ENCODE measurements around the gene SLC45A1. TPM values are rescaled to one million over a fixed set of nuclear protein-coding genes. Genes with fewer than 3 reads are reported as not detected.

The SLC45A1 gene
- total RNA-seq, 2 donors from 2014 or later, result 1.8 to 2.2 TPM

DNA sequence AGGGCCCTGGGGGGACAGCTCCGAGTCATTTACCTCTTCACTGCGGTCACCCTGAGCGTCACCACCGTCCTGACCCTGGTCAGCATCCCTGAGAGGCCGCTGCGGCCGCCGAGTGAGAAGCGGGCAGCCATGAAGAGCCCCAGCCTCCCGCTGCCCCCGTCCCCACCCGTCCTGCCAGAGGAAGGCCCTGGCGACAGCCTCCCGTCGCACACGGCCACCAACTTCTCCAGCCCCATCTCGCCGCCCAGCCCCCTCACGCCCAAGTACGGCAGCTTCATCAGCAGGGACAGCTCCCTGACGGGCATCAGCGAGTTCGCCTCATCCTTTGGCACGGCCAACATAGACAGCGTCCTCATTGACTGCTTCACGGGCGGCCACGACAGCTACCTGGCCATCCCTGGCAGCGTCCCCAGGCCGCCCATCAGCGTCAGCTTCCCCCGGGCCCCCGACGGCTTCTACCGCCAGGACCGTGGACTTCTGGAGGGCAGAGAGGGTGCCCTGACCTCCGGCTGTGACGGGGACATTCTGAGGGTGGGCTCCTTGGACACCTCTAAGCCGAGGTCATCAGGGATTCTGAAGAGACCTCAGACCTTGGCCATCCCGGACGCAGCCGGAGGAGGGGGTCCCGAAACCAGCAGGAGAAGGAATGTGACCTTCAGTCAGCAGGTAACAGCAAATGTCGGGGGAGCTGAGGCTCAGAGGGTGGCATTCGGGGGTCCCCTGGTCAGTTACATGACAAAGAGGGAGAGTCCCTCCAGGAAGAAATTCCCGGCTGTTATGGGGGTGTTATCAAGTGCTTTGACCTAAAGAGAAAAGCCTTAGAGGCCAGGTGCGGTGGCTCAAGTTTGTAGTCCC, 12.6 kb downstream of the SLC45A1 start:
- ATAC-seq (peak; percentile 12 to 31), DNase-seq (no peak)
- intact Hi-C loops (cut with DNase I), result no loop called here

DNA sequence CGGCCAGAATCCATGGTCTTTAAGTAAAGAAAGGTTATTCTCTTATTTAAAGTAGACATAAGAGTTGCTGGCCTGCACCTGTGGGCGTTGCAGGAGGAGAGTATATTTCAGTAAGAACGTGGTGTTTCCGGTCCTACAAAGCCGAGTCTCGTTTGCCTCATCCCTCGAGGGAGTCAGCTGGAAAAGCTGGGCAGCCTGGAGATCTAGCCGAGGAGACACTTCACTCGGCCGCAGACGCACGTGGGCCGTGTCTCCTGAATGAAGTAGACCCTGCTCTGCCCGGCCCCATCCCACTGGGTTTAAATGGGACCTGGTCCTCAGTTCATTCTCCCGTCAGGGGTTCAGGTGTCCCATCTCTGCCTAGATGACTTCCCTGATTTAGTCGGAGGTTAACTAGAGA, 14.9 kb downstream of the SLC45A1 start:
- intact Hi-C loops (cut with DNase I), result no loop called here
- ATAC-seq, result no peak
- DNase-seq, result no peak

DNA sequence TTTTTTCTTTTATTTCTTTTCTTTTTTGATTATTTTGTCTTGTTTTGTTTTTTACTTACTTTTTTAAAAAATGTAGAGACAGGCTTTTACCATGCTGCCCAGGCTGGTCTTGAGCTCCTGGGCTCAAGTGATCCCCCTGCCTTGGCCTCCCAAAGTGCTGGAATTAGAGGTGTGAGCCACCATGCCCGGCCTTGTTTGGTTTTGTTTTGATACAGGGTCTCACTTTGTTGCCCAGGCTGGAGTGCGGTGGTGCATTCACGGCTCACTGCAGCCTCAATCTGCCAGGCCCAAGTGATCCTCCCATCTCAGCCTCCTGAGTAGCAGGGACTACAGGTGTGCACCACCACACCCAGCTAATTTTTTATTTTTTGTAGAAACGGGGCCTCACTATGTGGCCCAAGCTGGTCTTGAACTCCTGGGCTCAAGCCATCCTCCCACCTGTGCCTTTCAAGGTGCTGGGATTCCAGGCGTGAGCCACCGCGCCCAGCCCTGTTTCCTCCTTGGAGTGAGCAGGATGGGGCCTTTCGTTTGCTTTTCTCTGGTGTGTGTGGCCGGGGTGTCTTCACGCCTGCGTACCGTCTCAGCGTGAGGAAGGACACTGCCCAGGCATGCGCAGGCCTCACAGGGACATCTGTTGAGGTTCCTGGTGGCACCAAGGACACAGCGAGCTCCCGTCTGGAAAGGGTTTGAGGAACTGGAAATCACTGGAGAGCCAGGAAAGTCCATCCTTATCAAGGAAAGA, 15.5 kb downstream of the SLC45A1 start:
- DNase-seq (no peak), ATAC-seq (no peak)
- intact Hi-C loops (cut with DNase I), result no loop called here

DNA sequence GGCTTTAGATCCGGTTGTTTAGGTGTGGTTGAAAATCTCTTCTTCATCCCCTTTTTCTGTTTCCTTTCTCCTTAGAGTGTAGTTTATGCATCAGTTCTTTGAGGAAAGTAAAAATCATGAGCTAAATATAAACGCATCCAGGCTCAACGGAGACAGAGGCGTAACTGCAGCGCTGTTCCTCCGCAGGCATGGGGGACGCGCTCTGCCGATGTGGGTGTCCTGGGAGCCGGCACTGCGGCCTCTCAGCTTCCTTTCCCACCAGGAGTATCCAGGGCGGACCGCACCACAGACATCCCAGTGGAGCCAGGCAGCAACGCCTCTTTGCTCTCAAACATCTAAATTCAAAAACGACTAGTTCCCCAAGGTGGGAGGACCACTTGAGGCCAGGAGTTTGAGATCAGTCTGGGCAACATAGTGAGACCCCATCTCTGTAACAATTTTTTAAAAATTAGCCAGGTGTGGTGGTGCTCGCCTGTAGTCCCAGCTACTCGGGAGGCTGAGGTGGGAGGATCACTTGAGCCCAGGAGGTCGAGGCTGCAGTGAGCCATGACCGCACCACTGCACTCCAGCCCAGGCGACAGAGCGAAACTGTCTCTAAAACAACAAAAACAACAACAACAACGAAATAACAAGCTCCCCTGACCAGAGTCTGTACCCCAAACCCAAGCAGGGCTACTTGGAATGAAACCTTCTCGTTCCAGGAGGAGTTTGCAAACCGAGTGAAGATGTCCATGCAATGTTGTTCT, 16.4 kb downstream of the SLC45A1 start:
- ATAC-seq, result no peak
- no peak for DNase-seq
- intact Hi-C loops (cut with DNase I), result no loop called here

DNA sequence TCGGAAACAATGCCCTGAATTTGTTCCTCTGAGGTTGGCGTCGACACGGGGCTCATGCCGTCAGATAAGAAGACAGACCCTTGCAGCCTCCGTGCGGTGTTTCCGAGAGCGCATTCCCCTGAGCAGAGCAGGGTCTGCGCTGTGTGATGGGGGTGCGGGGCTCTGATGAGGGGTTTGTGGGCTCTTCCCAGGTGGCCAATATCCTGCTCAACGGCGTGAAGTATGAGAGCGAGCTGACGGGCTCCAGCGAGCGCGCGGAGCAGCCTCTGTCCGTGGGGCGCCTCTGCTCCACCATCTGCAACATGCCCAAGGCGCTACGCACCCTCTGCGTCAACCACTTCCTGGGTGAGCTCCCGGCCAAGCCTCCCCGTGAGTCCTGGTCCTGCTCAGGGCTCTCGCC, 17.3 kb downstream of the SLC45A1 start:
- no peak for DNase-seq

DNA sequence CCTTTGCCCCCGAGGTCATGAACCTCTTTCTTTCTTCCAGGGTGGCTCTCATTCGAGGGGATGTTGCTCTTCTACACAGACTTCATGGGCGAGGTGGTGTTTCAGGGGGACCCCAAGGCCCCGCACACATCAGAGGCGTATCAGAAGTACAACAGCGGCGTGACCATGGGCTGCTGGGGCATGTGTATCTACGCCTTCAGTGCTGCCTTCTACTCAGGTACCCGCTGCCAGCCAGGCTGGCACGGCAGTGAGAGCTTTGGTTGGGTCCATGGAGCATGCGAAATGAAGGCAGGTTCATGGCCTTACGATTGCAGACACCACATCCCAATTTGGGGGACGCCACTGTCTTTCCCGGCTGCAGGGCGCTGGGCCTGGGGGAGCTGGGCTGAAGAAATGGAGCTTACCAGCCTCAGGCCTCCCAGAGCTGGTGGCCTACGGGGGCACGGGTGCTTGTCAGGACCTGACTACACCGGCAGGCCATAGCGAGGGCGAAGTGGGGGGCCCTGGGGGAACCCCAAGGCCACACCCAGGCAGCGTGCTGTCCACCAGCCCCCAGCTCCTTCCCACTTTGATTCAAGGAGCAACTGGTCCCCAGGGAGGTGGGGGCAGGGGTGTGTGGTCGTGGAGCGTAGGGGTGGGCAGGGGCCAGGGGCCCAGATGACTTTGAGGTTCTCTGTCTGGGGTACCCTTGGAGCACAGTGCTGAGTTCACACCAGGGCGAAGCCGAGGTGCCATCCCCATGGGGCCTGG, 20.0 kb downstream of the SLC45A1 start:
- DNase-seq (no peak), ATAC-seq (no peak)
- intact Hi-C loops (cut with DNase I), result no loop called here

More for the DNA sequence above, 17.3 kb downstream of the SLC45A1 start:
- no peak for ATAC-seq
- intact Hi-C loops (cut with DNase I), result no loop called here

DNA sequence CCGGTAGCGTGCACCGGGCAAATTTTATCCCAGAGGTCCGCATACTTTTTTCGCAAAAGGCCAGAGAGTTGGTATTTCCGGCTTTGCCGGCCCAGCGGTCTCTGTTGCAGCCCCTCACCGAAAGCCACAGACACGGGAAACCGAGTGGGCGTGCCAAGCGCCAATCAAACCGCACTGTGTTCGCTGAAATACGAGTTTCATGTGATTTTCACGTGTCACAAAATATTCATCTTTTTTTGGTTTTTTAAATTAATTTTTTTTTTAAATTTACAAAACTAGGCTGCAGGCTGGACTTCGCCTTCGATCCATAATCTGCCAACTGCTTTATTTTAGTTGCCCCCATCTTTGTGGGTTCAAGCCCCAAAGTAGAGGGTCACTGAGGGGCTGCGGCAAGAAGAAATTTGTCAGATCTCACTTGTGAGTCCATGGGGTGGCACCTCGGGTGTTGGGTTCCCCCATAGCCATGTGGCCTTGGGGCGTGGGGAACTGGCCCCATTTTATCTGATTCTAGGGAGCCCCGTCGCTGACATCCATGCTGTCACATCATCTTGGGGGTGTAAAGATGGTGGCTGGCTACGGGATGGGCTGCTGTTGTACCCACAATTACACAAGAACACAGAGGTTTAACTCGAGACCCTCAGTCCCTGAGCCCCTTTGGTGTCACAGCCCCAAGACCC, 20.8 kb downstream of the SLC45A1 start:
- DNase-seq, result no peak
- intact Hi-C loops (cut with DNase I), result no loop called here

DNA sequence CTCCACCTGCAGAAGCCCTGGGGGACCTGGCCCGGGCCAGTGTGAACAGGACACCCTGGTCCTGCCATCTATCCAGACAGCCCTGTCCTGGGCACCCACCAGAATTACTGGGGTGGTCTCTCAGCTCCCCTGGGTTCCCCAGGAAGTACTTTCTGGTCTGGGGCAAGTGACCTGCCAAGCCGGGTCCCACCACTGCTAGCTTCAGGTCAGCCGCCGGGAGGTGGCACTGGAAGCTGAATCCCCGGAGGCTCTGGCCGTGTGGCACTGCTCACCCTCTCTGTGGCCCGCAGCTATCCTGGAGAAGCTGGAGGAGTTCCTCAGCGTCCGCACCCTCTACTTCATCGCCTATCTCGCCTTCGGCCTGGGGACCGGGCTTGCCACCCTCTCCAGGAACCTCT, 21.3 kb downstream of the SLC45A1 start:
- intact Hi-C loops (cut with DNase I), result no loop called here
- ATAC-seq (no peak), DNase-seq (no peak)

More for the DNA sequence above, 20.8 kb downstream of the SLC45A1 start:
- no peak for ATAC-seq

DNA sequence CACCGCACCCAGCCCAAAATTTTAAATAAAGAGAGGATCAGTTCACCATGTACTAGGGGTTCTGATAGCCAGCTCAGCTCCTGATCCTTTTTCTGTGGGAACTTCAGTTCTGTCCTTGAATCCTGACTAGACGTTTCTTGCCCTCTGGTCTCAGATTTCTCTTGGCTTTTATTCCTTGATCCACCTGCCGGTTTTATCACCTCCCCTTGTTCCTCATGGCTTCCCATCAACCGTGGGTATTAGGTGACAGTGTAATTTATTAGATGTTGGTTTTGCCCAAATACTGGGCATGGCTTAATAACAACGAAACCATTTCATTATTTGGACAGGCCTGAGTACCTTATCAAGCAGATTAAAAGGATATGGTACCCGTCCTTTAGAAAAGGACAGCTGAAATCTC, 22.5 kb downstream of the SLC45A1 start:
- no peak for ATAC-seq
- intact Hi-C loops (cut with DNase I), result loop anchor here in 1 of 2 donors (10.0 kb wide), 2 partner anchors 306 to 356 kb away; no protein-coding TSS in a partner anchor

DNA sequence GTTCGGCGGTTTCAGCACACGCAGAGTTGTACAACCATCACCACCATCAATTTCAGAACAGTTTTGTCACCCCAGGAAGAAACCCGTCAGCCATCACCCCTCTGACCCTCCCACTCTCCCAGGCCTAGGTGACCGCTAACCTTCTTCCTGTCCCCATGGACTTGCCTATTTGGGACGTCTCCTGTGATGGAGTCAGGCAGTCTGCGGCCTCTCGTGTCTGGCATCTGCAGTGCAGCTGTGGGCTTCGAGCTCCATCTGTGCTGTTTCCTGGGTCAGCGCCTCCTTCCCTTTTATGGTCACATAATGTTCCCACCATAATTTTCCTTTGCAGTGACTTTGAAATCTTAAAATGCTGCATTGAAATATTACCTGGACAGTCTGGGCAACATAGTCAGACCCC, 24.4 kb downstream of the SLC45A1 start:
- DNase-seq, result no peak
- ATAC-seq, result no peak
- intact Hi-C loops (cut with DNase I), result loop anchor here in 1 of 2 donors (10.0 kb wide), 2 partner anchors 308 to 358 kb away; no protein-coding TSS in a partner anchor

More for the DNA sequence above, 22.5 kb downstream of the SLC45A1 start:
- no peak for DNase-seq

DNA sequence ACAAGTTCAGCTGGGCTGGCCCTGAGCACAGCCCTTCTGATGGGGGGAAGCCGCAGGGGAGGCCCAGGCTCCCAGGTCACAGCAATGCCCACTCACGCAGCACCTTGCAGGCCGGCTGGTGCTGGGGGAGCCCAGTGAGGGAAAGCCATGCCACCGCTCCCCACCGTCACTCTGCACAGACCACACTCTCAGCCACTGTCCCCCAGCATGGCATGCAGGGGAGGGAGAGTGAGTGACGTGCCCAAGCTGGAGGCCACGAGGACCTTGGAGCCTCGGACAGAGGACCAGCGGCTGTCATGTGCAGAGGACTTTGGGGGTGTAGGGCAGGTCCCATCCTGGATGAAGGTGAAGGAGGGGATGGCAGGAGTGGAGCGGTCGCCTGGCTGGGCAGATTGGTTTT, 25.1 kb downstream of the SLC45A1 start:
- DNase-seq, result no peak
- intact Hi-C loops (cut with DNase I), result loop anchor here in 1 of 2 donors (10.0 kb wide), 2 partner anchors 308 to 358 kb away; no protein-coding TSS in a partner anchor
- ATAC-seq, result peak; percentile 12 to 24

DNA sequence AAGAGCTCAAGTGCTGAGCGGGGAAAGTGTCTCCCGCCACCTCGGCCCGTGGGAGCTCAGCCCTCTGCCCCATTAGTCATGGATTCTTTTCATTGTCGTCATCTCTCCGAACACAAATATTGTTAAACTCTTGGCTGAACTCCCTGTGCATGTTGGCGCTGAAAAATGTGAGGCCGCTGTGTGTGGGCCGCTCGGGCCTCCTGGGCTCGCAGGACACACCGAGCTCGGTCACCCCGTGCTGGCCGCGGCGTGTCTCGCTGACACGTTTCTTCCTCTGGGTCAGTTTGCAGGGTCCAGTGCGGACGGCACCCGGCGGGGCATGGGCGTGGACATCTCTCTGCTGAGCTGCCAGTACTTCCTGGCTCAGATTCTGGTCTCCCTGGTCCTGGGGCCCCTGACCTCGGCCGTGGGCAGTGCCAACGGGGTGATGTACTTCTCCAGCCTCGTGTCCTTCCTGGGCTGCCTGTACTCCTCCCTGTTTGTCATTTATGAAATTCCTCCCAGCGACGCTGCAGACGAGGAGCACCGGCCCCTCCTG, 25.6 kb downstream of the SLC45A1 start:
- ATAC-seq (peak; percentile 86 to 90), DNase-seq (peak; percentile 81)
- intact Hi-C loops (cut with DNase I), result loop anchor here in 1 of 2 donors (10.0 kb wide), 2 partner anchors 309 to 359 kb away; no protein-coding TSS in a partner anchor

DNA sequence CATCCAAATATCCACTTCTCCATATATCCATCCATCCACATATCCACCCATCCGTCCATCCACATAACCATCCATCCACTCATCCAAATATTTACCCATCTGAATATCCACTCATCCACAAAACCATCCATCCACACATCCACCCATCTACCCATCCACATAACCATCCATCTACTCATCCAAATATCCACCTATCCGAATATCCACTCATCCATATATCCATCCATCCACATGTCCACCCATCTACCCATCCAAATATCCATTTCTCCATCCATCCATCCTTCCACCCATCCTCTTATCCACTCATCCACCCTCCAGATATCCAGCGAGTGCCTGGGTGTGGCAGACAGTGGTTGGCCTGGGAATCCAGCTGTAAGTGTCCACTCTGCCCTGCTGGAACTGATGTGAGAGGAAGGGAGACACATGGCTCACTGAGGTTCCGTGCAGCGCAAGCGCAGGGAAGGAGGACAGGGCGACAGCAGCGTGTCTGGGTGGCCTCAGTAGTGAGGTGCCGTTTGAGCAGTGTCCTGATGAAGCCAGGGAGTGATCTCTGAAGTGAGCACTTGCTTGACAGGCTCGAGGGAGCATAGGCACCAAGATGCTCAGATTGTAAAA, 27.1 kb downstream of the SLC45A1 start:
- no peak for DNase-seq
- intact Hi-C loops (cut with DNase I), result loop anchor here in 1 of 2 donors (10.0 kb wide), 2 partner anchors 310 to 360 kb away; no protein-coding TSS in a partner anchor
- no peak for ATAC-seq

DNA sequence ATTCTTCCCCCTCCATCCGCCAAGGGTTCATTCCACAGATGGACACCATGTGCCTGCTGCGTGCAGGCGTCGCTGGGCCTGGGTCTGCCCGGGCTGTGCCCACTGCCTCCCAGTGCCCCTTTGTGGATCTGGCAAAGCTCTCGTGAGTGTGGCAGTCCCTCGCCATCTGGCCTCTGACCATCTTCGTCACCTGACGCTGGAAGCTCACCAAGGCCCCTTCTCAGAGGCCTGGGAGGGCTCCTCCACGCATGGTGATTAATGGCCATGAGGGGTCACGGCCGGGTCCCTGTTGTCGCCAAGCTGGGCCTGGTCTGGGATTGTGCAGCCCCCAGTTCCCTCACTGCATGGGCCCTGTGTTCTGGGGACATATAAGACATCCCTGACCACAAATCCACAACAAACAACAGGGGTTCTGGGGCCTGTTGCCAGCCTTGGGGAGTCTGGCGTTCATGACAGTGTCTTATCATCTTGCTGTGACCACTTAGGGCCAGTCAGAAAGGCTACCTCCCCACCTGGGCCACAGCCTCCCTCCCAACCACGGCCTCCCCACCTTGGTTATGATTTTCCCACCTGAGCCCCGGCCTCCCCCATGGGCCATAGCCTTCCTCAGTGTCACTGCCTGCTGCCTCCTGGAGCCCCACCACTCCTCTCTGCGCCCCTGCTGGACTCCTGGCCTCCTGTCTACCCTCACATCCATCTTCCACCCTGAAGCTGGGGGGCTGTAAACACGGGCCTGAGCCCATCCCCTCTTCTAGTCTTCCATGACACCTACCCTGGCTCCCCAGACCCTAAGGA, 27.9 kb downstream of the SLC45A1 start:
- intact Hi-C loops (cut with DNase I), result loop anchor here in 1 of 2 donors (10.0 kb wide), 2 partner anchors 311 to 361 kb away; no protein-coding TSS in a partner anchor
- DNase-seq (no peak), ATAC-seq (no peak)

DNA sequence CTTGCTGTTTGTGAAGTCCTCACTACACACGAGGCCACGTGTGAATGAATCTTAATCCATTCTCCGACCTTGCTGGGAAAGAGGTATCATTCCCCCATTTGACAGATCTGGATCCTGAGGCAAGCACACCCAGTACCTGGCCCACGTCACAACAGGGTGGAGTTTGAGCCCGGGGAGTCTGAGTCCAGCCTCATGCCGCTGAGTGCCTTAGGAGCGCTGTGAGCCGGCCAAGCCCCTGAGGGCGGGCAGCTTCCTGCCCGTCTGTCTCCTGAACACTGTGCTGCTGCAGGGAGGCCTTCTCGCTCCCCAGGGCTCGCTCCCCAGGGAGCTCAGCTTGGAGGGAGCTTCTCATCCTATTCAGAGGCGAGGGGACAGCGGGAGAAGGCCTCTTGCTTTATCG, 29.7 kb downstream of the SLC45A1 start:
- no peak for ATAC-seq
- intact Hi-C loops (cut with DNase I), result loop anchor here in 1 of 2 donors (10.0 kb wide), 2 partner anchors 313 to 363 kb away; no protein-coding TSS in a partner anchor
- DNase-seq, result no peak

DNA sequence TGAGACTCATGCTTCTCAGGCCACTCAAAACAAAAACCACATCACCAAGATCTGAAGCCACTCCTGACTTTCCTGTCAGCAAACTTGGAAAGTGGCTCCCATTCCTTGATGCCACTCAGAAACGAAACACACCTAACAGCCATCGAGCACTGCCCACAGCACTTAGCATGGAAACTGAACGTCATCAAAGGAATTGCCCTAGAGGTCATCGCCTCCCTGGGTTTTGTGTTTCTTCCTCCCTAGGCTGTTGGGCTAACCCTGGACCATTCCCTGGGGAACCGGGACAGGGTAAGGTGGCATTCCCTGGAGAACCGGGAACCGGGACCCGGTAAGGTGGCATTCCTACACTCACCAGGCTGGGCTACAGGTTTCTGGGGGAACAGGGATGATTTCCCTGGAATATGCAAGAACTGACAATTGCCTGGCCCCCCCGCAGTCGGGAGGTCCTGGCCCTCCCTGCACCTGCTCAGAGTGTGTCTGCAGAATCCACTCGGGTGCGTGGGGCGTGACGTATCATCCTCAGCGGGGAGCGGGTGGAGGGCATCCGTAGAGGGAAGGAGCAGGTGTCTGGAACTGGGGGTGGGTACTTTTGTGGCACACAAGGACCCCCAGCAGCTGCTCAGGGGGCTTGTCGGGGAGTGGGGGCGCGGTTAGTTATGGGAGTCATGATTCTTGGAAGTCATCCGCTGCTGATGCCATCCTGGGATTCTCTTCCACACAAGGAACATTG, 30.3 kb downstream of the SLC45A1 start:
- no peak for DNase-seq
- no peak for ATAC-seq
- intact Hi-C loops (cut with DNase I), result loop anchor here in 1 of 2 donors (10.0 kb wide), 2 partner anchors 313 to 363 kb away; no protein-coding TSS in a partner anchor
